Measurements from ENCODE around the gene TRNP1. TPM values are rescaled to one million over a fixed set of nuclear protein-coding genes. Genes with fewer than 3 reads are reported as not detected.
A peak's percentile ranks its signal among the peaks of the same experiment; 100 is the strongest.

Gene TRNP1
- total RNA-seq, 1 donor from 2014 or later: 13.0 TPM

DNA sequence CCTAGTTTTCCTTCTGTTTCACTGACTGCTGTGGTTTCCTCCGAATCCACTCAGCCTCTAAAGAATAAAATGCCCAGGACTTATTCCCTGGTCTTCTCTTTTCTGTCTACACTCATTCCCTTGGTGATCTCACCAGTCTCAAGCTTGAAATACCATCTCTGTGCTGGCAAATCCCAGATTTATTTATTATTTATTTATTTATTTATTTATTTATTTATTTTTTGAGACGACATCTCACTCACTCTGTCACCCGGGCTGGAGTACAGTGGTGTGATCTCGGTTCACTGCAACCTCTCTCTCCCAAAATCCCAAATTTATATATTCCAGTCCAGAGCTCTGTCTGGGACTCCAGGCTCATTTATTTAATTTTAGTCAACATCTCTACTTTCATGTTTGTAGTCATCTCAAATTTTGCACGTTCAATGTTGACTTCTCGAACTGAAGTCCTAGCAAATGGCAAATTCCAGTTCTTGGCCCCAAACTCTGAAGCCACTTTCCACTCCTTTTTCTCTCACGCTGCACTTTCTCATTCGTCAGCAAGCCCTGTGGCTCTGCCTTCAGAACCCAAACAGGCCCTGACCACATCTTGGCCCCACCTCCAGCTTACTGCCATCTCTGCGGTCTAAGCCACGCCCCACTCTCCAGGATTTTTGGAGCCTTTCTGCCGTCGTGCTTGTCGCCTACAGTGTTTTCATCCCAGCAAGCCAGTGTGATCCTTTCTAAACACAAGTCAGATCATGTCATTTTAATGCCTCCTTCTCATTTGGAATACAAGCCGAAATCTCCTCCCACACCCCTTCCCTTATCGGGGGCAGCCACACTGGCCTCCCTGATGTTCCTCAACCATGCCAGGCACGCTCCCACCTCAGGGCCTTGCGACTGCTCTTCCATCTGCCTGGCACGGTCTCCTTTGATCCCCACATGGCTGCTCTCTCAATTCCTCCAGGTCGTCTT, 33.4 kb downstream of the TRNP1 start:
- Histone ChIP-seq H3K36me3 (no peaks in the 10 kb centered on the region), H3K4me3 (no peak overlapping the region), H3K27ac (peak overlapping the region; percentile 82), H3K4me1 (peaks cover 27% of the 10 kb centered on the region), H3K9me3 (no peaks in the 10 kb centered on the region), H3K27me3 (no peaks in the 10 kb centered on the region)
- peak; percentile 36 to 73 for TF ChIP-seq POLR2AphosphoS5 (IDR thresholded peaks at IDR 0.05; ENCODE audit: insufficient read depth in 1 of 2, low read depth in 1 of 2)
- TF ChIP-seq, protein P1, sequence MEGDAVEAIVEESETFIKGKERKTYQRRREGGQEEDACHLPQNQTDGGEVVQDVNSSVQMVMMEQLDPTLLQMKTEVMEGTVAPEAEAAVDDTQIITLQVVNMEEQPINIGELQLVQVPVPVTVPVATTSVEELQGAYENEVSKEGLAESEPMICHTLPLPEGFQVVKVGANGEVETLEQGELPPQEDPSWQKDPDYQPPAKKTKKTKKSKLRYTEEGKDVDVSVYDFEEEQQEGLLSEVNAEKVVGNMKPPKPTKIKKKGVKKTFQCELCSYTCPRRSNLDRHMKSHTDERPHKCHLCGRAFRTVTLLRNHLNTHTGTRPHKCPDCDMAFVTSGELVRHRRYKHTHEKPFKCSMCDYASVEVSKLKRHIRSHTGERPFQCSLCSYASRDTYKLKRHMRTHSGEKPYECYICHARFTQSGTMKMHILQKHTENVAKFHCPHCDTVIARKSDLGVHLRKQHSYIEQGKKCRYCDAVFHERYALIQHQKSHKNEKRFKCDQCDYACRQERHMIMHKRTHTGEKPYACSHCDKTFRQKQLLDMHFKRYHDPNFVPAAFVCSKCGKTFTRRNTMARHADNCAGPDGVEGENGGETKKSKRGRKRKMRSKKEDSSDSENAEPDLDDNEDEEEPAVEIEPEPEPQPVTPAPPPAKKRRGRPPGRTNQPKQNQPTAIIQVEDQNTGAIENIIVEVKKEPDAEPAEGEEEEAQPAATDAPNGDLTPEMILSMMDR (IDR thresholded peaks at IDR 0.05): no peak
- DNase-seq (ENCODE audit: extremely low spot score in 2 of 2): no peak
- intact Hi-C loops (cut with DNase I): no loop called here

DNA sequence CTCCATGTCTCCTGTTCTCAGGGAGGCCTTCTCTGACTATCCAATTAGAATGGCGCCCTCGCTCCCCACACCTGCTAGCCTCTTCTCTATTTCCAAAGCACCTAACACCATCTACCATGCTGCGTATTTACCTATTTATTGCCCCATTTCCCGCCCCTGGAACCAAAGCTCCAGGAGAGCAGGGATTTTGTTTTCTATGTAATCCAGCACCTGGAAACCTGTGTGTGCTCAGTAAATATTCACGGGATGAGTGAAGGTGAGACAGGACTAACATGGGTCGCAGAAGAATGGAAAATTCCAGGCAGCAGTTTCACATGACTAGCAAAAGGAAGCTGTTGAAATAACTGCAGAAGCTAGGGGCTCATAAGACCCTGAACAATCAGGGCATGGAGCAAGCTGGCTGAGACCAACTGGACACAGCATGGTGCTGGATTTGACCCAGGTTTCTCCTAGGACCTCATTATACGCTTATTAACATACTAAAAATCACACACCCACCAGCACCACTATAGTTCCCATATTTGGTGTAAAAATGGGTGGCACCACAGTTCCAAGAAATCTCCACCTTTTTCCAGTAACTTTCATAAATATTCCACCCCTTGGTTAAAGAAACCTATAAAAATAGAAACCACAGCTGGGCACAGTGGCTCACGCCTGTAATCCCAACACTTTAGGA, 34.2 kb downstream of the TRNP1 start:
- no peaks in the 10 kb centered on the region for H3K36me3 ChIP-seq
- intact Hi-C loops (cut with DNase I): no loop called here
- no peaks in the 10 kb centered on the region for H3K27me3 ChIP-seq
- TF ChIP-seq, protein P1 (IDR thresholded peaks at IDR 0.05): no peak
- TF ChIP-seq POLR2AphosphoS5 (IDR thresholded peaks at IDR 0.05; ENCODE audit: insufficient read depth in 1 of 2, low read depth in 1 of 2) (peak in 1 of 2 donors; percentile 22), POLR2A (IDR thresholded peaks at IDR 0.05) (no peak)
- H3K27ac ChIP-seq: peak overlapping the region; percentile 82
- H3K9me3 ChIP-seq: no peaks in the 10 kb centered on the region
- DNase-seq (ENCODE audit: extremely low spot score in 2 of 2): no peak
- H3K4me1 ChIP-seq: peaks cover 31% of the 10 kb centered on the region
- H3K4me3 ChIP-seq: no peak overlapping the region

DNA sequence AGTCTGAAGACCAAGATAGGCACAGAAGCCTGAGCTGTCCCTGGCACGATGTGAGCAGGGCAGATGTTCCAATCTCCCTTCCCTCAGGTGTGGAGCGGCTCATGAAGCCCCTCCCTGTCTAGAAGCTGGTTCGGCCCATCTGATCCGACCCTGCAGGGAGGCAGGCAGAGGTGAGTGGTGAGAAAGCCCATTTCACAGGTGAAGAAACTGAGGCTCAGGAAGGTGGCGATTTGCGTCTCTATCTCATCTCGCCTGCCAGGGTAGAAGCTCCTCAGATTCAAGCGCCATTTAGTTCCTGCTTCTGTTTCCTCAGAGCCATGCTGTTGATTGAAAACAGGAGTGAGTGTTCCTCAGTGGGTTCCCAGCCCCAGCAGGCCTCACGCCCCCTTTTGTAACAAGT, 36.0 kb downstream of the TRNP1 start:
- Histone ChIP-seq H3K36me3 (no peaks in the 10 kb centered on the region), H3K27ac (no peak overlapping the region), H3K4me1 (peaks cover 31% of the 10 kb centered on the region), H3K9me3 (no peaks in the 10 kb centered on the region), H3K4me3 (no peak overlapping the region), H3K27me3 (no peaks in the 10 kb centered on the region)
- DNase-seq (ENCODE audit: extremely low spot score in 2 of 2): no peak
- intact Hi-C loops (cut with DNase I): no loop called here
- TF ChIP-seq, protein P1 (IDR thresholded peaks at IDR 0.05): no peak
- TF ChIP-seq POLR2AphosphoS5 (IDR thresholded peaks at IDR 0.05; ENCODE audit: insufficient read depth in 1 of 2, low read depth in 1 of 2) (no peak), POLR2A (IDR thresholded peaks at IDR 0.05) (no peak)

DNA sequence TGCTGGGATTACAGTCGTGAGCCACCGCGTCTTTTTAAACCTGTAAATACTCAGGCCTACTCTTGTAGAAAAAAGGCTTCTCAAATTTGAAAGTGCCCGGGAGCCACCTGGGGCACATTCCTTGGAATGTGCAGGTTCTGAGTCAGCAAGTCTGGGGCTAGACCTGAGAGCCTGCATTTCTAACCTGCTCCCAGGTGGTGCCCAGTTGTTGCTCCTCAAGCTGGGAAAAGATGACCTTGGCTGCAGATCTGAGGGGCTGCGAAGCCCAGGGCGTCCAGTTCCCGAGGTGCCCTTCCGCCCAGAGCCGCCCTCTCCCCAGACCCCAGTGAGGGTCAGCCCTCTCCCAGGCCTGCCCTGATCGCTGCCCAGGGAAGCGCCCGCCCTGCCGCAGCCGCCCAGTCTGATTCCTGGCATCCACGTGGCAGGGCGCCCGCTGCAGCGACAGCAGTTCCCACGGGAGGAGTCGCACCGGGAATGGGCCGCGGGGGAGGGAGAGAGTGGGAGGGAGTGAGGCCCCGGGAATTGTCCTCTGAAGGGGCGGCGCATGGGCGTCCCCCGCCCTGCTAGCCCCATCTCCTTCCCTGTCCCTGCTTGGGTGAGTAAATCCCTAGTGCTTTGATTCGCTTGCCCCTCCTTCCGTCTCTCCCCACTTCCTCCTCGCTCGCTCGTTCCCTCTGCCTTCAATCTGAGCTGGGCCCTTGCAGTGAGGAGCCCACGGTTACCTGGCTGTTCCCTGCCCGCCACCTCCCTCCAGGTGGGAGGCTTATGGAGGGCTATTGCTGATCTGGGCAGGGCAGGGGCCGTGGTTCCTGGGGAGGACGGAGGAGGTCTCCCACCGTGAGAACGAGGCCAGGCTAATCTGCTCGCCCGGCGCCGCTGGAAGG, 38.0 kb downstream of the TRNP1 start:
- TF ChIP-seq POLR2AphosphoS5 (IDR thresholded peaks at IDR 0.05; ENCODE audit: insufficient read depth in 1 of 2, low read depth in 1 of 2): peak; percentile 69 to 81
- TF ChIP-seq, protein P1 (IDR thresholded peaks at IDR 0.05): no peak
- TF ChIP-seq POLR2A (IDR thresholded peaks at IDR 0.05): no peak
- Histone ChIP-seq H3K27ac (peak overlapping the region; percentile 85), H3K9me3 (no peaks in the 10 kb centered on the region), H3K27me3 (no peaks in the 10 kb centered on the region), H3K4me1 (peaks cover 31% of the 10 kb centered on the region), H3K4me3 (peak overlapping the region; percentile 40 to 49), H3K36me3 (no peaks in the 10 kb centered on the region)
- no peak for DNase-seq (ENCODE audit: extremely low spot score in 2 of 2)
- intact Hi-C loops (cut with DNase I): no loop called here
